ENCODE measurements around the gene KIAA0319L. TPM values are rescaled to one million over a fixed set of nuclear protein-coding genes. Genes with fewer than 3 reads are reported as not detected.

KIAA0319L gene
- total RNA-seq, 4 donors from 2014 or later, result 33.4 to 60.9 (median 44.9) TPM

GRCh38 chr1:35564037-35564883, 7.1 kb upstream of the KIAA0319L start:
- DNase-seq (ENCODE audit: low spot score in 2 of 2), result peak; percentile 69 to 96
- intact Hi-C loops (cut with DNase I; ENCODE audit: low total_unique reads), result loop anchor here (5.0 kb wide), 1 partner anchor 208 kb away; no protein-coding TSS in a partner anchor
- no peak for TF ChIP-seq POLR2A (IDR thresholded peaks at IDR 0.05)
- TF ChIP-seq, protein P1, sequence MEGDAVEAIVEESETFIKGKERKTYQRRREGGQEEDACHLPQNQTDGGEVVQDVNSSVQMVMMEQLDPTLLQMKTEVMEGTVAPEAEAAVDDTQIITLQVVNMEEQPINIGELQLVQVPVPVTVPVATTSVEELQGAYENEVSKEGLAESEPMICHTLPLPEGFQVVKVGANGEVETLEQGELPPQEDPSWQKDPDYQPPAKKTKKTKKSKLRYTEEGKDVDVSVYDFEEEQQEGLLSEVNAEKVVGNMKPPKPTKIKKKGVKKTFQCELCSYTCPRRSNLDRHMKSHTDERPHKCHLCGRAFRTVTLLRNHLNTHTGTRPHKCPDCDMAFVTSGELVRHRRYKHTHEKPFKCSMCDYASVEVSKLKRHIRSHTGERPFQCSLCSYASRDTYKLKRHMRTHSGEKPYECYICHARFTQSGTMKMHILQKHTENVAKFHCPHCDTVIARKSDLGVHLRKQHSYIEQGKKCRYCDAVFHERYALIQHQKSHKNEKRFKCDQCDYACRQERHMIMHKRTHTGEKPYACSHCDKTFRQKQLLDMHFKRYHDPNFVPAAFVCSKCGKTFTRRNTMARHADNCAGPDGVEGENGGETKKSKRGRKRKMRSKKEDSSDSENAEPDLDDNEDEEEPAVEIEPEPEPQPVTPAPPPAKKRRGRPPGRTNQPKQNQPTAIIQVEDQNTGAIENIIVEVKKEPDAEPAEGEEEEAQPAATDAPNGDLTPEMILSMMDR (IDR thresholded peaks at IDR 0.05), result no peak
- WGBS, 2 donors, result 45 to 53% methylated on average over 9 of the region's 9 CpGs
- no peak overlapping the region for H3K4me3 ChIP-seq (ENCODE audit: low read depth, poor library complexity, severe bottlenecking)

- H3K4me3 ChIP-seq (ENCODE audit: low read depth, poor library complexity, severe bottlenecking), result no peak overlapping the region
- WGBS, 2 donors, result 73 to 80% methylated on average over 12 of the region's 12 CpGs
- intact Hi-C loops (cut with DNase I; ENCODE audit: low total_unique reads), result loop anchor here (2.0 to 5.0 kb wide), 2 partner anchors 114 to 209 kb away; no protein-coding TSS in a partner anchor
- TF ChIP-seq POLR2A (IDR thresholded peaks at IDR 0.05), result no peak
- TF ChIP-seq, protein P1 (IDR thresholded peaks at IDR 0.05), result no peak
- DNase-seq (ENCODE audit: low spot score in 2 of 2), result peak in 1 of 2 donors; percentile 69
Measured at GRCh38 chr1:35563166-35563565, 6.0 kb upstream of the KIAA0319L start.

DNA sequence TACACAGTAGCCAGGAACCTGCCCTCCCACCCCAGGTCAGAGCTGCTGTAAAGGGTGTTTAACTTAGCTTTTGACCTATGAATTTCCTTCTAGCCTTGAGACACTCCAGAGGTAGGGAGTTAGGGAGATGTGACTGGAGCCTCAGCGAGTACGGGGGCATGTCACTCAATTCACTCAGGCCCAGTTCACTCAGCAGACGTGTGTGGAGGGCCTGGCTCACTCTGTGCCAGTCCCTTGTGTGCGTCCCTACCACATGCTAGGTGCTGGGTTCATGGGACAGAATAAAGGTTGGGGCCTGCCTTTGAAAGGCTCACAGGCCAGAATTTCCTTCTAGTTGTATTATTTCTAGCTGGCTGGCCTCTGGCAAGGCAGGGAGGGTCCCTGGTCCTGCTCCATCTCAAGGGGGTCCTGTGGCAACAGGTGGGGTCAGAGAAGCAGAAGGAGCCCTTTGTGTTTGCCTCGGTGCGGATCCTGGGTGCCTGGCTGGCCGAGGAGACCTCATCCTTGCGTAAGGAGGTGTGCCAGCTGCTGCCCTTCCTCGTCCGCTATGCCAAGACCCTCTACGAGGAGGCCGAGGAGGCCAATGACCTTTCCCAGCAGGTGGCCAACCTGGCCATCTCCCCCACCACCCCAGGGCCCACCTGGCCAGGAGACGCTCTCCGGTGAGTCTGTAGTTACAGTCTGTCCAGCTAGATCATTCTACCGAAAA, 4.9 kb upstream of the KIAA0319L start:
- TF ChIP-seq, protein P1 (IDR thresholded peaks at IDR 0.05), result no peak
- TF ChIP-seq POLR2A (IDR thresholded peaks at IDR 0.05), result no peak
- H3K4me3 ChIP-seq (ENCODE audit: low read depth, poor library complexity, severe bottlenecking), result no peak overlapping the region
- no peak for DNase-seq (ENCODE audit: low spot score in 2 of 2)
- WGBS, 2 donors, result 88 to 95% methylated on average over 15 of the region's 15 CpGs
- intact Hi-C loops (cut with DNase I; ENCODE audit: low total_unique reads), result loop anchor here (2.0 to 5.0 kb wide), 2 partner anchors 113 to 210 kb away; no protein-coding TSS in a partner anchor

DNA sequence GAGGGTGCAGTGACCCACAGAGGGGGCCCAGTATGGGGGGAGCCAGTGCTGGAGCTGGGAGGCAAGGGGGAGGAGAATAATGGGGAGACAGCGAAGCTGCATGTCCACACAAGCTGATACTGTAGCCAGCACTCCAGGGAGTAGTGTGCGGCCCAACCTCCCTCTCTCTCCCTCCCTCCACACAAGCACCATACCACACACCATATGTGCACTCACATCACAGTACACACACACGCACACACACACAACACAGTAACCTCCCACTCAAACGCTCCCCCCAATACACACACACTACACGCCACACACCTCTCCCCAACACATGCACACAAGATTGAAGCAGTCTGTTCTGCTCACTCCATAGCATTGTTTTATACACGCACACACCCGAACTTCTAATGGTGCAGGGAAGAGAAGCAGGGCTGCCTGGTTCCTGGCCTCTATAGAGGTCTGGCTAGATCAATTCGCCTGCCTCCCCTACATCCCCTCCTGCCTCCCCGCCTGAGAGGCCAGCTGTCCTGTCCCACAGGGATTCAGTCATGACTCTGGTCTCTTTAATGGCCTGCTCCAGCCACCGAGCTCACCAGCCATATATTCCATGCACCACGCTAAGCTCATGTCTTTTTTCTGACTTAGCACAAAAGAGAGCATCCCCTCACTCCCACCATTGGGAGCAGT, 4.2 kb upstream of the KIAA0319L start:
- TF ChIP-seq POLR2A (IDR thresholded peaks at IDR 0.05), result no peak
- TF ChIP-seq, protein P1 (IDR thresholded peaks at IDR 0.05), result no peak
- WGBS, 2 donors, result 68% methylated on average over 11 of the region's 11 CpGs
- H3K4me3 ChIP-seq (ENCODE audit: low read depth, poor library complexity, severe bottlenecking), result no peak overlapping the region
- intact Hi-C loops (cut with DNase I; ENCODE audit: low total_unique reads), result loop anchor here (5.0 kb wide), 1 partner anchor 211 kb away; no protein-coding TSS in a partner anchor
- DNase-seq (ENCODE audit: low spot score in 2 of 2), result no peak
